Caco-2 (cell line): ENCODE data around the gene RGS17. TPM values are rescaled to one million over a fixed set of nuclear protein-coding genes. Genes with fewer than 3 reads are reported as not detected.

Experiments used
- BruUV-seq: library from RNA; stranded (reverse); fragments of 400-500 nt; replicated peaks from 2 replicates; lab custom pipeline; 2021; lab: Mats Ljungman, UMichigan
- CTCF ChIA-PET: fragments of 300-600 bp; sonication (Branson Sonifier 250); formaldehyde crosslinking; loops from one replicate; lab custom pipeline; 2022; ENCODE audit warnings: antibody characterized with exemption; lab: Charles Lee
- POLR2A ChIA-PET: fragments of 300-600 bp; sonication (Branson Sonifier 250); formaldehyde crosslinking; loops from one replicate; lab custom pipeline; 2022; ENCODE audit warnings: antibody characterized with exemption; lab: Charles Lee
- DNase-seq, 2 experiments: peaks; one replicate each; pipeline versions ENCODE4 v3.0.0 to v3.0.0-alpha.2; 2020 to 2022
- H3K27me3 ChIP-seq: replicated peaks from 2 replicates; pipeline ENCODE4 v1.6.0; 2011; ENCODE audit warnings: low read length; ENCODE audit not compliant: control insufficient read depth, insufficient read depth
- H3K36me3 ChIP-seq: 2 replicates; pipeline ENCODE4 v1.5.1; 2011; ENCODE audit warnings: low read length; ENCODE audit not compliant: control insufficient read depth, insufficient read depth
- H3K4me1 ChIP-seq: fragments of 250-450 bp; sonication (Bioruptor Pico); 2 replicates; pipeline ENCODE4 v1.5.1; 2020; ENCODE audit warnings: mild to moderate bottlenecking
- H3K4me3 ChIP-seq: 2 replicates; pipeline ENCODE4 v1.5.1; 2011; ENCODE audit warnings: low read depth, mild to moderate bottlenecking, control low read depth, low read length
- H3K9me3 ChIP-seq: fragments of 250-450 bp; sonication (Bioruptor Pico); 2 replicates; pipeline ENCODE4 v1.5.1; 2020; ENCODE audit warnings: mild to moderate bottlenecking, moderate library complexity
- H3K27ac Mint-ChIP-seq: one replicate; pipeline ENCODE4 v1.8.0; 2022; ENCODE audit warnings: mixed read lengths; ENCODE audit not compliant: unreplicated experiment
- H3K27me3 Mint-ChIP-seq: one replicate; pipeline ENCODE4 v1.8.0; 2022; ENCODE audit warnings: mixed read lengths; ENCODE audit not compliant: insufficient read depth, unreplicated experiment
- H3K36me3 Mint-ChIP-seq: one replicate; pipeline ENCODE4 v1.8.0; 2022; ENCODE audit warnings: mild to moderate bottlenecking, mixed read lengths; ENCODE audit not compliant: insufficient read depth, unreplicated experiment
- H3K4me1 Mint-ChIP-seq: one replicate; pipeline ENCODE4 v1.8.0; 2022; ENCODE audit warnings: low read depth, mixed read lengths; ENCODE audit not compliant: unreplicated experiment
- H3K4me3 Mint-ChIP-seq: one replicate; pipeline ENCODE4 v1.8.0; 2022; ENCODE audit warnings: mild to moderate bottlenecking, moderate library complexity, mixed read lengths; ENCODE audit not compliant: unreplicated experiment
- H3K9me3 Mint-ChIP-seq: one replicate; pipeline ENCODE4 v1.8.0; 2022; ENCODE audit warnings: mixed read lengths; ENCODE audit not compliant: unreplicated experiment
- intact Hi-C: fragments of 100-400 bp; cut with micrococcal nuclease; formaldehyde crosslinking; loops from one replicate; pipeline ENCODE4 v1.10.0; 2022; ENCODE audit not compliant: unreplicated experiment
- total RNA-seq: library from RNA; stranded (reverse); gene quantifications from 2 replicates; pipeline ENCODE4 v1.2.3, GENCODE V29; 2022
- TF ChIP-seq, protein P1 (sequence below), 2 experiments: fragments of 200-600 bp in 1 of 2; IDR thresholded peaks; 1 replicate in 1 of 2; 2 replicates in 1 of 2; pipeline versions ENCODE4 v1.5.1 to v1.8.0; 2011 to 2022; ENCODE audit warnings: antibody characterized with exemption in 1 of 2, control low read depth in 1 of 2, inconsistent platforms in 1 of 2, low read depth in 1 of 2, low read length in 1 of 2, mild to moderate bottlenecking in 1 of 2, moderate library complexity in 1 of 2; ENCODE audit not compliant: insufficient read depth in 1 of 2, severe bottlenecking in 1 of 2, unreplicated experiment in 1 of 2

Gene RGS17
- total RNA-seq, 1 experiment from 2014 or later = not detected

GRCh38 chr6:153145591-153145990, 14.5 kb upstream of the RGS17 start:
- TF ChIP-seq, protein P1, sequence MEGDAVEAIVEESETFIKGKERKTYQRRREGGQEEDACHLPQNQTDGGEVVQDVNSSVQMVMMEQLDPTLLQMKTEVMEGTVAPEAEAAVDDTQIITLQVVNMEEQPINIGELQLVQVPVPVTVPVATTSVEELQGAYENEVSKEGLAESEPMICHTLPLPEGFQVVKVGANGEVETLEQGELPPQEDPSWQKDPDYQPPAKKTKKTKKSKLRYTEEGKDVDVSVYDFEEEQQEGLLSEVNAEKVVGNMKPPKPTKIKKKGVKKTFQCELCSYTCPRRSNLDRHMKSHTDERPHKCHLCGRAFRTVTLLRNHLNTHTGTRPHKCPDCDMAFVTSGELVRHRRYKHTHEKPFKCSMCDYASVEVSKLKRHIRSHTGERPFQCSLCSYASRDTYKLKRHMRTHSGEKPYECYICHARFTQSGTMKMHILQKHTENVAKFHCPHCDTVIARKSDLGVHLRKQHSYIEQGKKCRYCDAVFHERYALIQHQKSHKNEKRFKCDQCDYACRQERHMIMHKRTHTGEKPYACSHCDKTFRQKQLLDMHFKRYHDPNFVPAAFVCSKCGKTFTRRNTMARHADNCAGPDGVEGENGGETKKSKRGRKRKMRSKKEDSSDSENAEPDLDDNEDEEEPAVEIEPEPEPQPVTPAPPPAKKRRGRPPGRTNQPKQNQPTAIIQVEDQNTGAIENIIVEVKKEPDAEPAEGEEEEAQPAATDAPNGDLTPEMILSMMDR (IDR thresholded peaks at IDR 0.05; ENCODE audit: insufficient read depth in 1 of 2, low read depth in 1 of 2, low read length in 1 of 2, severe bottlenecking in 1 of 2, unreplicated experiment in 1 of 2) = no peak

DNA sequence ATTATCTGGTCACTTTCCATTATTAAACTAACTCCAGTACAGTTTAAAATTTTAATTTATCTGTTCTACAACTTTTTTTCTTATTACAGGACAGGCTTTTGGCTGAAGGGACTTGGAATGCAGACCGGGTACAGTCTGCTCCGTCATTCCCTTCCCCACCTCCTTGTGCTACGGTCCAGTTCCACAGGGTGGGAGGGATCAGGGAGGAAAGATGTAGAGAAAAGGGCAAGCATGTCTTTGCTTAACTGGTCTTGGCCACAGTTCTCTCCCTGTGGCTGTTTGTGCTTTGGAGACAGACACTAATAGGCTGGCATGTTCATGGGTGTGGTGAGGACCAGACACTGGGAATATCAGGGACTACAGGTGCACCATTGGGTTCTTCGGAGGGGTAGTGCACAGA, 12.1 kb upstream of the RGS17 start:
- TF ChIP-seq, protein P1 (IDR thresholded peaks at IDR 0.05; ENCODE audit: insufficient read depth in 1 of 2, low read depth in 1 of 2, low read length in 1 of 2, severe bottlenecking in 1 of 2, unreplicated experiment in 1 of 2) = no peak
- Mint-ChIP-seq H3K4me3 (no peak overlapping the region), H3K9me3 (no peaks in the 10 kb centered on the region), H3K36me3 (no peaks in the 10 kb centered on the region), H3K27ac (no peak overlapping the region), H3K27me3 (peaks cover 18% of the 10 kb centered on the region), H3K4me1 (no peaks in the 10 kb centered on the region)
- POLR2A ChIA-PET = no interaction called here
- intact Hi-C loops = no loop called here
- no TSS peak for BruUV-seq
- H3K4me3 ChIP-seq = no peak overlapping the region
- H3K36me3 ChIP-seq = no peaks in the 10 kb centered on the region
- CTCF ChIA-PET = no interaction called here
- no peaks in the 10 kb centered on the region for H3K27me3 ChIP-seq
- DNase-seq = no peak
- no peaks in the 10 kb centered on the region for H3K9me3 ChIP-seq
- H3K4me1 ChIP-seq = no peaks in the 10 kb centered on the region

More at GRCh38 chr6:153145591-153145990, 14.5 kb upstream of the RGS17 start:
- H3K4me3 Mint-ChIP-seq = no peak overlapping the region
- ChIA-PET CTCF (no interaction called here), POLR2A (no interaction called here)
- H3K36me3 Mint-ChIP-seq = no peaks in the 10 kb centered on the region
- no peak for DNase-seq
- intact Hi-C loops = no loop called here
- Histone ChIP-seq H3K4me1 (no peaks in the 10 kb centered on the region), H3K4me3 (no peak overlapping the region), H3K9me3 (no peaks in the 10 kb centered on the region), H3K27me3 (no peaks in the 10 kb centered on the region), H3K36me3 (no peaks in the 10 kb centered on the region)
- H3K27ac Mint-ChIP-seq = no peak overlapping the region
- no peaks in the 10 kb centered on the region for H3K4me1 Mint-ChIP-seq
- H3K9me3 Mint-ChIP-seq = no peaks in the 10 kb centered on the region
- BruUV-seq = no TSS peak
- H3K27me3 Mint-ChIP-seq = peaks cover 19% of the 10 kb centered on the region

GRCh38 chr6:153140299-153140698, 9.2 kb upstream of the RGS17 start:
- no peaks in the 10 kb centered on the region for H3K36me3 Mint-ChIP-seq
- intact Hi-C loops = no loop called here

More at GRCh38 chr6:153140299-153140698, 9.2 kb upstream of the RGS17 start:
- H3K27me3 ChIP-seq = no peaks in the 10 kb centered on the region
- no peak overlapping the region for H3K4me3 ChIP-seq
- ChIA-PET POLR2A (no interaction called here), CTCF (no interaction called here)
- no peak for DNase-seq
- TF ChIP-seq, protein P1 (IDR thresholded peaks at IDR 0.05; ENCODE audit: insufficient read depth in 1 of 2, low read depth in 1 of 2, low read length in 1 of 2, severe bottlenecking in 1 of 2, unreplicated experiment in 1 of 2) = no peak
- no peaks in the 10 kb centered on the region for H3K9me3 ChIP-seq
- no peaks in the 10 kb centered on the region for H3K4me1 Mint-ChIP-seq
- no peaks in the 10 kb centered on the region for H3K36me3 ChIP-seq
- H3K27ac Mint-ChIP-seq = no peak overlapping the region
- H3K4me1 ChIP-seq = no peaks in the 10 kb centered on the region
- peaks cover 12% of the 10 kb centered on the region for H3K27me3 Mint-ChIP-seq
- H3K4me3 Mint-ChIP-seq = no peak overlapping the region
- no TSS peak for BruUV-seq
- no peaks in the 10 kb centered on the region for H3K9me3 Mint-ChIP-seq
